Neuronal stem cell (in vitro differentiated cells): ENCODE measurements around the gene AANAT.
"Not testable (repeated sequence)": the region's sequence is repeated elsewhere in the genome, so short reads cannot be mapped to it uniquely, and the experiment has no call there.

Source experiments
- DNase-seq: peaks from one replicate; pipeline ENCODE4 v3.0.0-alpha.2; 2013; ENCODE audit warnings: low spot score
- H2AFZ ChIP-seq: one replicate; pipeline ENCODE4 v1.6.1; 2013; ENCODE audit warnings: mild to moderate bottlenecking, low read length, inconsistent platforms
- H2AK5ac ChIP-seq: 2 replicates; pipeline ENCODE4 v1.6.1; 2013; ENCODE audit warnings: low read depth, mild to moderate bottlenecking, inconsistent platforms, low read length, moderate library complexity, mixed read lengths
- H2BK120ac ChIP-seq: 2 replicates; pipeline ENCODE4 v1.6.1; 2013; ENCODE audit warnings: low read depth, mild to moderate bottlenecking, inconsistent platforms, low read length, moderate library complexity, mixed read lengths
- H2BK12ac ChIP-seq: one replicate; pipeline ENCODE4 v1.6.1; 2013; ENCODE audit warnings: low read length, inconsistent platforms
- H2BK15ac ChIP-seq: 2 replicates; pipeline ENCODE4 v1.6.1; 2013; ENCODE audit warnings: mild to moderate bottlenecking, low read length, inconsistent platforms, mixed read lengths
- H2BK5ac ChIP-seq: one replicate; pipeline ENCODE4 v1.6.1; 2013; ENCODE audit warnings: inconsistent platforms, mild to moderate bottlenecking, low read length, moderate library complexity
- H3K14ac ChIP-seq: one replicate; pipeline ENCODE4 v1.6.1; 2013; ENCODE audit warnings: low read length, inconsistent platforms
- H3K18ac ChIP-seq: 2 replicates; pipeline ENCODE4 v1.6.1; 2013; ENCODE audit warnings: low read length, inconsistent platforms
- H3K23ac ChIP-seq: 2 replicates; pipeline ENCODE4 v1.6.1; 2013; ENCODE audit warnings: low read depth, mild to moderate bottlenecking, mixed read lengths, low read length, inconsistent platforms; ENCODE audit not compliant: poor library complexity
- H3K27ac ChIP-seq: replicated peaks from 3 replicates; pipeline ENCODE4 v1.5.1; 2013; ENCODE audit warnings: low read length, inconsistent platforms
- H3K27me3 ChIP-seq, 3 experiments: 2 replicates each; pipeline ENCODE4 v1.6.1; 2013; ENCODE audit warnings: low read length in 3 of 3, mild to moderate bottlenecking in 2 of 3, inconsistent platforms in 1 of 3, low read depth in 1 of 3, mixed read lengths in 1 of 3, moderate library complexity in 1 of 3; ENCODE audit not compliant: control insufficient read depth in 3 of 3, insufficient read depth in 3 of 3
- H3K36me3 ChIP-seq, 2 donors: replicated peaks in 1 of 2; 2 replicates each; pipeline ENCODE4 v1.6.1; 2013; ENCODE audit warnings: low read length in 2 of 2; ENCODE audit not compliant: control insufficient read depth in 2 of 2, insufficient read depth in 2 of 2
- H3K4ac ChIP-seq: 2 replicates; pipeline ENCODE4 v1.6.1; 2013; ENCODE audit warnings: inconsistent platforms, mild to moderate bottlenecking, low read length, moderate library complexity
- H3K4me1 ChIP-seq, 2 donors: 1 replicate in 1 of 2; 2 replicates in 1 of 2; pipeline ENCODE4 v1.6.1; 2013; ENCODE audit warnings: low read length in 2 of 2, low read depth in 1 of 2; ENCODE audit not compliant: control insufficient read depth in 2 of 2, insufficient read depth in 1 of 2
- H3K4me2 ChIP-seq: one replicate; pipeline ENCODE4 v1.6.1; 2013; ENCODE audit warnings: mild to moderate bottlenecking, low read length, inconsistent platforms; ENCODE audit not compliant: insufficient read depth, poor library complexity, severe bottlenecking
- H3K4me3 ChIP-seq, 2 donors: 2 replicates each; pipeline ENCODE4 v1.5.1; 2013; ENCODE audit warnings: low read length in 2 of 2, mild to moderate bottlenecking in 2 of 2, inconsistent platforms in 1 of 2, moderate library complexity in 1 of 2
- H3K79me1 ChIP-seq: one replicate; pipeline ENCODE4 v1.6.1; 2013; ENCODE audit warnings: low read depth, mild to moderate bottlenecking, inconsistent platforms, low read length, moderate library complexity
- H3K9ac ChIP-seq: one replicate; pipeline ENCODE4 v1.6.1; 2013; ENCODE audit warnings: mild to moderate bottlenecking, low read depth, low read length, inconsistent platforms; ENCODE audit not compliant: poor library complexity
- H3K9me3 ChIP-seq, 2 donors: replicated peaks in 1 of 2; 2 replicates each; pipeline versions ENCODE3 to v1.6.1; 2013; ENCODE audit warnings: low read length in 2 of 2, mild to moderate bottlenecking in 2 of 2, inconsistent platforms in 1 of 2, low read depth in 1 of 2, mixed read lengths in 1 of 2, moderate library complexity in 1 of 2; ENCODE audit not compliant: control insufficient read depth in 2 of 2, insufficient read depth in 1 of 2
- H4K8ac ChIP-seq: one replicate; pipeline ENCODE4 v1.6.1; 2013; ENCODE audit warnings: low read depth, mild to moderate bottlenecking, inconsistent platforms, low read length, moderate library complexity
- H4K91ac ChIP-seq: one replicate; pipeline ENCODE4 v1.6.1; 2013; ENCODE audit warnings: low read length, low read depth, mild to moderate bottlenecking, inconsistent platforms; ENCODE audit not compliant: poor library complexity
- WGBS, 2 donors: extraction: QIAGEN DNeasy Blood & Tissue Kit; methylation state at CpG; one replicate each; pipeline ENCODE4 v1.1.7; 2013; ENCODE audit warnings: missing lambda C conversion rate in 2 of 2, mixed read lengths in 1 of 2; ENCODE audit not compliant: insufficient read length in 2 of 2, insufficient replicate concordance in 1 of 2; ENCODE audit errors: extremely low coverage in 2 of 2; 5-methylcytosine and 5-hydroxymethylcytosine counted together

Gene AANAT

GRCh38 chr17:76508472-76509063 lies 41.2 kb downstream of the AANAT start:
- not testable (repeated sequence) for H3K9me3 ChIP-seq, H3K36me3 ChIP-seq, H3K4ac ChIP-seq, H2BK5ac ChIP-seq, H2BK15ac ChIP-seq, H3K18ac ChIP-seq, H3K27ac ChIP-seq, H4K8ac ChIP-seq, H3K14ac ChIP-seq, H3K9ac ChIP-seq, H2AFZ ChIP-seq, H3K4me1 ChIP-seq, DNase-seq, H2AK5ac ChIP-seq, H3K23ac ChIP-seq, H2BK120ac ChIP-seq, H3K79me1 ChIP-seq, H3K4me3 ChIP-seq, H2BK12ac ChIP-seq, H4K91ac ChIP-seq, H3K4me2 ChIP-seq
- H3K27me3 ChIP-seq, result peaks cover 0 to 36% (median 7%) of the 10 kb centered on the region in 3 experiments
- WGBS, 2 donors, result no CpG with 5 or more reads among the region's 14 CpGs

- no peak for DNase-seq
- H3K79me1 ChIP-seq, result no peaks in the 10 kb centered on the region
- H3K23ac ChIP-seq, result no peak overlapping the region
- H3K36me3 ChIP-seq, result no peaks in the 10 kb centered on the region
- no peak overlapping the region for H2AFZ ChIP-seq
- H3K4ac ChIP-seq, result no peak overlapping the region
- no peak overlapping the region for H2BK15ac ChIP-seq
- H3K14ac ChIP-seq, result no peak overlapping the region
- no peak overlapping the region for H3K27ac ChIP-seq
- peaks cover 5% of the 10 kb centered on the region in 2 donors for H3K4me1 ChIP-seq
- no peaks in the 10 kb centered on the region for H3K9me3 ChIP-seq
- no peak overlapping the region for H2BK5ac ChIP-seq
- no peak overlapping the region for H3K4me3 ChIP-seq
- H4K91ac ChIP-seq, result no peak overlapping the region
- peaks cover 0 to 33% (median 7%) of the 10 kb centered on the region in 3 experiments for H3K27me3 ChIP-seq
- no CpG with 5 or more reads among the region's 9 CpGs for WGBS, 2 donors
- H3K9ac ChIP-seq, result no peak overlapping the region
- H3K18ac ChIP-seq, result no peak overlapping the region
- no peak overlapping the region for H2AK5ac ChIP-seq
- no peak overlapping the region for H2BK12ac ChIP-seq
- H2BK120ac ChIP-seq, result no peak overlapping the region
- H4K8ac ChIP-seq, result no peak overlapping the region
- no peak overlapping the region for H3K4me2 ChIP-seq
Measured at GRCh38 chr17:76510831-76511244, 43.4 kb downstream of the AANAT start.

- Histone ChIP-seq H3K4ac (no peak overlapping the region), H3K4me2 (no peak overlapping the region), H2AFZ (no peak overlapping the region), H3K23ac (no peak overlapping the region), H2BK5ac (no peak overlapping the region), H4K8ac (no peak overlapping the region), H3K9me3 (no peaks in the 10 kb centered on the region), H3K14ac (no peak overlapping the region), H2BK120ac (no peak overlapping the region), H3K9ac (no peak overlapping the region), H3K18ac (no peak overlapping the region), H3K36me3 (no peaks in the 10 kb centered on the region), H3K4me3 (no peak overlapping the region), H2BK15ac (no peak overlapping the region), H3K79me1 (no peaks in the 10 kb centered on the region), H3K4me1 (peaks cover 1 to 3% of the 10 kb centered on the region in 2 donors), H2AK5ac (no peak overlapping the region), H3K27me3 (peaks cover 0 to 30% (median 3%) of the 10 kb centered on the region in 3 experiments), H4K91ac (no peak overlapping the region), H2BK12ac (no peak overlapping the region), H3K27ac (no peak overlapping the region)
- WGBS, 2 donors, result no CpG with 5 or more reads among the region's 13 CpGs
- DNase-seq, result no peak
Measured at GRCh38 chr17:76511668-76512365, 44.4 kb downstream of the AANAT start.

- WGBS, 2 donors, result no CpG with 5 or more reads among the region's 22 CpGs
Measured at GRCh38 chr17:76512366-76513305, 45.2 kb downstream of the AANAT start.

More at GRCh38 chr17:76512366-76513305, 45.2 kb downstream of the AANAT start:
- H2BK15ac ChIP-seq, result no peak overlapping the region
- DNase-seq, result no peak
- H3K4me3 ChIP-seq, result no peak overlapping the region
- H2AFZ ChIP-seq, result no peak overlapping the region
- no peak overlapping the region for H4K91ac ChIP-seq
- no peak overlapping the region for H3K23ac ChIP-seq
- no peaks in the 10 kb centered on the region for H3K36me3 ChIP-seq
- no peaks in the 10 kb centered on the region for H3K9me3 ChIP-seq
- H2BK12ac ChIP-seq, result no peak overlapping the region
- no peak overlapping the region for H2AK5ac ChIP-seq
- H3K79me1 ChIP-seq, result no peaks in the 10 kb centered on the region
- peaks cover 1 to 3% of the 10 kb centered on the region in 2 donors for H3K4me1 ChIP-seq
- H3K4ac ChIP-seq, result no peak overlapping the region
- peaks cover 0 to 22% (median 2%) of the 10 kb centered on the region in 3 experiments for H3K27me3 ChIP-seq
- H3K14ac ChIP-seq, result no peak overlapping the region
- no peak overlapping the region for H3K27ac ChIP-seq
- H3K18ac ChIP-seq, result no peak overlapping the region
- no peak overlapping the region for H4K8ac ChIP-seq
- no peak overlapping the region for H3K4me2 ChIP-seq
- H2BK5ac ChIP-seq, result no peak overlapping the region
- no peak overlapping the region for H2BK120ac ChIP-seq
- H3K9ac ChIP-seq, result no peak overlapping the region
